ENCODE results near the gene MKNK2. TPM values are rescaled to one million over a fixed set of nuclear protein-coding genes. Genes with fewer than 3 reads are reported as not detected.
"Not testable (repeated sequence)": the region's sequence is repeated elsewhere in the genome, so short reads cannot be mapped to it uniquely, and the experiment has no call there.

Gene MKNK2
- total and polyA plus RNA-seq, 4 donors, result 107 to 333 (median 160) TPM

- no peak overlapping the region for H3K9ac ChIP-seq (ENCODE audit: insufficient read depth in 1 of 2, low read length in 2 of 2)
- H3K27me3 ChIP-seq (ENCODE audit: control insufficient read depth in 3 of 3, insufficient read depth in 3 of 3, low read length in 2 of 3), result no peaks in the 10 kb centered on the region
- peaks cover 0 to 61% (median 32%) of the 10 kb centered on the region in 4 donors for H3K36me3 ChIP-seq (ENCODE audit: control insufficient read depth in 4 of 4, insufficient read depth in 4 of 4, low read length in 4 of 4)
- no peak for TF ChIP-seq CTCF (IDR thresholded peaks at IDR 0.05; ENCODE audit: control extremely low read depth, extremely low read depth)
- DNase-seq (no peak), ATAC-seq (ENCODE audit: insufficient read depth, low FRiP score) (no peak)
- H3K4me3 ChIP-seq, result no peak overlapping the region
- peaks cover 0 to 3% (median 0%) of the 10 kb centered on the region in 4 donors for H3K9me3 ChIP-seq (ENCODE audit: control insufficient read depth in 4 of 4, insufficient read depth in 3 of 4, low read length in 3 of 4)
- 93 to 94% methylated on average over 40 of the region's 40 CpGs for WGBS, 2 donors
- no peak overlapping the region for H3K27ac ChIP-seq (ENCODE audit: low read depth in 1 of 2, low read length in 1 of 2)
- H3K4me1 ChIP-seq (ENCODE audit: control insufficient read depth in 5 of 5, insufficient read depth in 5 of 5, low read length in 5 of 5), result no peaks in the 10 kb centered on the region
These were observed 61.4 kb downstream of the MKNK2 start for GRCh38 chr19:1989513-1990229.

- H3K4me3 ChIP-seq, DNase-seq: not testable (repeated sequence)
- WGBS, 2 donors, result 79 to 80% methylated on average over 10 of the region's 10 CpGs
These were observed 62.6 kb downstream of the MKNK2 start for GRCh38 chr19:1988464-1988863.

More at GRCh38 chr19:1988464-1988863, 62.6 kb downstream of the MKNK2 start:
- not testable (repeated sequence) for H3K27ac ChIP-seq (ENCODE audit: low read depth in 1 of 2, low read length in 1 of 2); ATAC-seq (ENCODE audit: insufficient read depth, low FRiP score); H3K27me3 ChIP-seq (ENCODE audit: control insufficient read depth in 3 of 3, insufficient read depth in 3 of 3, low read length in 2 of 3); H3K4me1 ChIP-seq (ENCODE audit: control insufficient read depth in 5 of 5, insufficient read depth in 5 of 5, low read length in 5 of 5); H3K9me3 ChIP-seq (ENCODE audit: control insufficient read depth in 4 of 4, insufficient read depth in 3 of 4, low read length in 3 of 4); H3K9ac ChIP-seq (ENCODE audit: insufficient read depth in 1 of 2, low read length in 2 of 2)
- H3K36me3 ChIP-seq (ENCODE audit: control insufficient read depth in 4 of 4, insufficient read depth in 4 of 4, low read length in 4 of 4), result peaks cover 0 to 63% (median 31%) of the 10 kb centered on the region in 4 donors

Small RNA genes lying within 50 kb of the gene (small RNA-seq; reads per million reads assigned to genes)
- gene AC007136.1 (ENCODE audit: low replicate concordance), result not detected

Other genes with a start within 250 kb of the MKNK2 start
- gene ATP8B3, start 239.0 kb downstream of the MKNK2 start, total RNA-seq, result 1 to 10 TPM; 2.2 to 2.4 TPM
- gene ATP8B3, start 239.0 kb downstream of the MKNK2 start, polyA plus RNA-seq, result 1 to 10 TPM in 1 of 2 donors, under 1 TPM in 1; 0.69 to 1.3 TPM
- gene REXO1, start 202.8 kb downstream of the MKNK2 start, total RNA-seq, result 10 to 100 TPM; 15.6 to 40.3 TPM
- 10 to 100 TPM; 22.3 to 32.0 TPM for gene REXO1, start 202.8 kb downstream of the MKNK2 start, polyA plus RNA-seq
- 10 to 100 TPM in 1 of 2 donors, 1 to 10 TPM in 1; 3.3 to 25.6 TPM for gene KLF16, start 187.7 kb downstream of the MKNK2 start, total RNA-seq
- gene KLF16, start 187.7 kb downstream of the MKNK2 start, polyA plus RNA-seq, result 10 to 100 TPM; 13.8 to 17.8 TPM
- gene ABHD17A, start 165.7 kb downstream of the MKNK2 start, total RNA-seq, result 10 to 100 TPM; 68.8 to 84.9 TPM
- gene ABHD17A, start 165.7 kb downstream of the MKNK2 start, polyA plus RNA-seq, result 100 to 1,000 TPM in 1 of 2 donors, 10 to 100 TPM in 1; 97.0 to 110 TPM
- 10 to 100 TPM in 1 of 2 donors, 1 to 10 TPM in 1; 4.0 to 11.9 TPM for gene ADAT3, start 145.8 kb downstream of the MKNK2 start, total RNA-seq
- gene ADAT3, start 145.8 kb downstream of the MKNK2 start, polyA plus RNA-seq, result 1 to 10 TPM; 6.4 to 7.2 TPM
- 10 to 100 TPM; 63.4 to 86.6 TPM for gene SCAMP4, start 145.8 kb downstream of the MKNK2 start, total RNA-seq
- 10 to 100 TPM; 45.7 to 49.1 TPM for gene SCAMP4, start 145.8 kb downstream of the MKNK2 start, polyA plus RNA-seq
- gene CSNK1G2, start 110.1 kb downstream of the MKNK2 start, total RNA-seq, result 10 to 100 TPM; 50.0 to 74.4 TPM
- 10 to 100 TPM; 67.1 to 80.2 TPM for gene CSNK1G2, start 110.1 kb downstream of the MKNK2 start, polyA plus RNA-seq
- 10 to 100 TPM; 49.5 to 62.3 TPM for gene BTBD2, start 35.5 kb downstream of the MKNK2 start, total RNA-seq
- 10 to 100 TPM; 35.5 to 40.1 TPM for gene BTBD2, start 35.5 kb downstream of the MKNK2 start, polyA plus RNA-seq
- 10 to 100 TPM; 45.2 to 86.6 TPM for gene MOB3A, start 45.1 kb upstream of the MKNK2 start, total RNA-seq
- 10 to 100 TPM; 17.7 to 44.9 TPM for gene MOB3A, start 45.1 kb upstream of the MKNK2 start, polyA plus RNA-seq
- 1 to 10 TPM; 5.0 to 8.4 TPM for gene IZUMO4, start 45.7 kb upstream of the MKNK2 start, total RNA-seq
- gene IZUMO4, start 45.7 kb upstream of the MKNK2 start, polyA plus RNA-seq, result 1 to 10 TPM; 6.1 to 9.8 TPM
- 100 to 1,000 TPM in 1 of 2 donors, 10 to 100 TPM in 1; 69.9 to 144 TPM for gene AP3D1, start 100.3 kb upstream of the MKNK2 start, total RNA-seq
- 100 to 1,000 TPM in 1 of 2 donors, 10 to 100 TPM in 1; 55.3 to 101 TPM for gene AP3D1, start 100.3 kb upstream of the MKNK2 start, polyA plus RNA-seq
- 10 to 100 TPM; 20.4 to 46.4 TPM for gene DOT1L, start 112.7 kb upstream of the MKNK2 start, total RNA-seq
- gene DOT1L, start 112.7 kb upstream of the MKNK2 start, polyA plus RNA-seq, result 10 to 100 TPM; 13.0 to 19.2 TPM
- 10 to 100 TPM; 64.4 to 64.6 TPM for gene PLEKHJ1, start 185.1 kb upstream of the MKNK2 start, total RNA-seq
- 10 to 100 TPM; 70.1 to 76.4 TPM for gene PLEKHJ1, start 185.1 kb upstream of the MKNK2 start, polyA plus RNA-seq
- gene SF3A2, start 185.6 kb upstream of the MKNK2 start, total RNA-seq, result 100 to 1,000 TPM in 1 of 2 donors, 10 to 100 TPM in 1; 67.5 to 113 TPM
- gene SF3A2, start 185.6 kb upstream of the MKNK2 start, polyA plus RNA-seq, result 10 to 100 TPM; 37.2 to 58.5 TPM
- 1 to 10 TPM; 2.1 to 3.5 TPM for gene AMH, start 198.1 kb upstream of the MKNK2 start, total RNA-seq
- 1 to 10 TPM in 1 of 2 donors, under 1 TPM in 1; 0.73 to 1.4 TPM for gene AMH, start 198.1 kb upstream of the MKNK2 start, polyA plus RNA-seq
- 1 to 10 TPM in 1 of 2 donors, under 1 TPM in 1; 0.61 to 2.3 TPM for gene JSRP1, start 205.2 kb upstream of the MKNK2 start, total RNA-seq
- gene JSRP1, start 205.2 kb upstream of the MKNK2 start, polyA plus RNA-seq, result 1 to 10 TPM in 1 of 2 donors, under 1 TPM in 1; 0.69 to 1.1 TPM
- 1 to 10 TPM in 1 of 2 donors, under 1 TPM in 1; 0.31 to 6.7 TPM for gene PEAK3, start 230.9 kb upstream of the MKNK2 start, total RNA-seq
- gene PEAK3, start 230.9 kb upstream of the MKNK2 start, polyA plus RNA-seq, result 1 to 10 TPM in 1 of 2 donors, under 1 TPM in 1; 0.81 to 7.4 TPM